ENCODE measurements around the gene LATS2.

The LATS2 gene

GRCh38 chr13:21055016-21055415, 6.4 kb downstream of the LATS2 start (continued):
- no peak for TF ChIP-seq ZBTB49 (tag by site-specific recombination; IDR thresholded peaks at IDR 0.05; ENCODE audit: low read depth)

- H3K4me3 ChIP-seq (ENCODE audit: low read depth, low read length): no peak overlapping the region
- no peak overlapping the region for H3K27ac ChIP-seq (ENCODE audit: extremely low read depth, low read depth, low read length)
- H3K4me1 ChIP-seq (ENCODE audit: control insufficient read depth, insufficient read depth, low read length): peaks cover 5% of the 10 kb centered on the region; the same call in 1 of the 2 replicates
- ChIA-PET CTCF (no interaction called here), POLR2A (no interaction called here)
- H3K9me3 ChIP-seq (ENCODE audit: control insufficient read depth, insufficient read depth, low read depth, low read length): no peaks in the 10 kb centered on the region
- TF ChIP-seq KLF7 (tag by site-specific recombination; IDR thresholded peaks at IDR 0.05; ENCODE audit: borderline replicate concordance) (no peak), SALL2 (tag by site-specific recombination; IDR thresholded peaks at IDR 0.05; ENCODE audit: borderline replicate concordance) (no peak), ZNF404 (tag by site-specific recombination; IDR thresholded peaks at IDR 0.05) (no peak), GLI4 (tag by site-specific recombination; IDR thresholded peaks at IDR 0.05) (no peak), ZNF202 (tag by site-specific recombination; IDR thresholded peaks at IDR 0.05; ENCODE audit: borderline replicate concordance) (no peak), MZF1 (tag by site-specific recombination; IDR thresholded peaks at IDR 0.05; ENCODE audit: borderline replicate concordance) (no peak), CTCF (tag by site-specific recombination; IDR thresholded peaks at IDR 0.05) (no peak), ZNF280D (tag by site-specific recombination; IDR thresholded peaks at IDR 0.05) (no peak), ZNF174 (tag by site-specific recombination; IDR thresholded peaks at IDR 0.05) (no peak), ZIC2 (tag by site-specific recombination; IDR thresholded peaks at IDR 0.05) (no peak), ZNF513 (tag by site-specific recombination; IDR thresholded peaks at IDR 0.05) (no peak), ZNF366 (tag by site-specific recombination; conservative IDR thresholded peaks at IDR 0.05) (no peak), ZNF701 (tag by site-specific recombination; IDR thresholded peaks at IDR 0.05) (no peak), ZNF114 (tag by site-specific recombination; IDR thresholded peaks at IDR 0.05) (no peak), ZNF48 (tag by site-specific recombination; IDR thresholded peaks at IDR 0.05) (no peak)
- no peaks in the 10 kb centered on the region; a peak in 1 of 3 replicates for H3K36me3 ChIP-seq (ENCODE audit: control insufficient read depth in 2 of 2, insufficient read depth in 1 of 2, low read length in 2 of 2)
Measured at GRCh38 chr13:21054313-21054712, 7.1 kb downstream of the LATS2 start.

Measured in HEK293 (cell line).